Esophagus squamous epithelium (tissue), 4 donors: ENCODE results near the gene TNFRSF11A.

ENCODE experiments used
- CTCF ChIP-seq, 6 experiments: fragments of 450-650 bp in 4 of 6; fragments of 200-600 bp in 2 of 6; sonication (generic) in 2 of 6; IDR thresholded peaks; one replicate each; pipeline ENCODE4 v1.5.1; 2016 to 2019; ENCODE audit warnings: antibody characterized with exemption in 6 of 6, mild to moderate bottlenecking in 4 of 6, moderate library complexity in 4 of 6
- POLR2A ChIP-seq, 4 donors: fragments of 450-650 bp; IDR thresholded peaks; one replicate each; pipeline ENCODE4 v1.6.1; 2017; ENCODE audit warnings: antibody characterized with exemption in 4 of 4, mild to moderate bottlenecking in 4 of 4, moderate library complexity in 3 of 4

GRCh38 chr18:62372882-62373281 is 47.8 kb downstream of the TNFRSF11A start:
- no peak for TF ChIP-seq CTCF (IDR thresholded peaks at IDR 0.05)
- TF ChIP-seq POLR2A (IDR thresholded peaks at IDR 0.05): no peak
